ENCODE measurements around the gene GTF2E1. TPM values are rescaled to one million over a fixed set of nuclear protein-coding genes. Genes with fewer than 3 reads are reported as not detected.

GTF2E1 gene
- total and polyA plus RNA-seq, 10 of the 15 experiments (the other 5 are each of a cell fraction or from before 2014, with no cell fraction given), result 9.2 to 24.9 (median 16.2) TPM

GRCh38 chr3:120795017-120795648 is 52.6 kb downstream of the GTF2E1 start (continued):
- TF ChIP-seq PKNOX1 (IDR thresholded peaks at IDR 0.05), result no peak
- no peak for TF ChIP-seq KAT2A (conservative IDR thresholded peaks at IDR 0.05; ENCODE audit: control insufficient read depth, low read depth, low read length)
- TF ChIP-seq BHLHE40 (IDR thresholded peaks at IDR 0.05; ENCODE audit: borderline replicate concordance in 1 of 2, low read depth in 2 of 2, low read length in 1 of 2), result no peak

GRCh38 chr3:120795959-120796358 is 53.4 kb downstream of the GTF2E1 start:
- in situ Hi-C loops (cut with MboI) (loop anchor here (10.0 kb wide), 2 partner anchors 201 to 551 kb away; partner anchors contain the start of gene NDUFB4), intact Hi-C loops (cut with micrococcal nuclease; ENCODE audit: unreplicated experiment) (loop anchor here (1.0 to 5.0 kb wide), 4 partner anchors 174 to 554 kb away; no protein-coding TSS in a partner anchor)
- ChIA-PET CTCF (interaction anchor here (1.1 to 11.4 kb wide), 17 partner anchors 10 to 378 kb away, joined by 3 to 376 read pairs (median 11); partner anchors contain the start of genes GTF2E1, NDUFB4 and RABL3), RAD21 (ENCODE audit: unreplicated experiment) (interaction anchor here (0.9 to 3.9 kb wide), 8 partner anchors 15 to 383 kb away, joined by 3 to 70 read pairs (median 5); no protein-coding TSS in a partner anchor), SMC1A (ENCODE audit: uncharacterized antibody, unreplicated experiment) (interaction anchor here (1.5 to 4.7 kb wide), 13 partner anchors 10 to 378 kb away, joined by 3 to 55 read pairs (median 17); no protein-coding TSS in a partner anchor), POLR2A (no interaction called here)
- FAIRE-seq (no peak), DNase-seq (ENCODE audit: low read depth, low spot score) (no peak), ATAC-seq (no peak)
- WGBS (ENCODE audit: insufficient coverage, insufficient replicate concordance, low lambda C conversion rate, missing lambda C conversion rate), result 12% methylated on average over 2 of the region's 2 CpGs
- Histone ChIP-seq H3K27me3 (replicated peaks in 1 of 2; ENCODE audit: control insufficient read depth in 2 of 2, insufficient read depth in 2 of 2, low read length in 1 of 2) (no peaks in the 10 kb centered on the region), H3K27ac (ENCODE audit: control insufficient read depth, insufficient read depth) (no peak overlapping the region), H3K36me3 (ENCODE audit: control insufficient read depth in 2 of 2, insufficient read depth in 2 of 2, low read length in 1 of 2) (no peaks in the 10 kb centered on the region), H3K4me3 (no peak overlapping the region), H3K79me2 (ENCODE audit: control insufficient read depth, insufficient read depth, low read length) (no peaks in the 10 kb centered on the region), H3K4me1 (ENCODE audit: control insufficient read depth, insufficient read depth, low read length) (peaks cover 5% of the 10 kb centered on the region), H3K9me3 (replicated peaks; ENCODE audit: control insufficient read depth, insufficient read depth, low read length) (no peaks in the 10 kb centered on the region), H3K4me2 (ENCODE audit: control insufficient read depth, insufficient read depth) (no peak overlapping the region), H2AFZ (ENCODE audit: control insufficient read depth, low read depth, low read length) (no peak overlapping the region), H3K9ac (ENCODE audit: control insufficient read depth, insufficient read depth, low read length) (no peak overlapping the region), H4K20me1 (ENCODE audit: control insufficient read depth, insufficient read depth) (no peaks in the 10 kb centered on the region)
- no TSS peak for BruUV-seq (replicated peaks)
- TF ChIP-seq FOXK2 (IDR thresholded peaks at IDR 0.05) (no peak), IRF5 (IDR thresholded peaks at IDR 0.05; ENCODE audit: borderline replicate concordance) (no peak), ELK1 (IDR thresholded peaks at IDR 0.05; ENCODE audit: low read depth, low read length) (no peak), NKRF (conservative IDR thresholded peaks at IDR 0.05) (no peak), ZSCAN29 (IDR thresholded peaks at IDR 0.05) (no peak), RB1 (IDR thresholded peaks at IDR 0.05; ENCODE audit: borderline replicate concordance) (no peak), NFXL1 (IDR thresholded peaks at IDR 0.05; ENCODE audit: borderline replicate concordance) (no peak), SMC3 (IDR thresholded peaks at IDR 0.05; ENCODE audit: borderline replicate concordance, low read length) (no peak), ZNF622 (IDR thresholded peaks at IDR 0.05) (no peak), NR2C2 (IDR thresholded peaks at IDR 0.05; ENCODE audit: borderline replicate concordance, control insufficient read depth, insufficient read length, low read depth) (no peak), SUZ12 (IDR thresholded peaks at IDR 0.05; ENCODE audit: unreplicated experiment) (no peak), SREBF2 (IDR thresholded peaks at IDR 0.05; ENCODE audit: low read length) (no peak), TAF1 (IDR thresholded peaks at IDR 0.05; ENCODE audit: borderline replicate concordance, low read depth, low read length) (no peak), SMAD1 (IDR thresholded peaks at IDR 0.05; ENCODE audit: low read depth, partially characterized antibody) (no peak)
